Fibroblast of lung (primary cell): ENCODE measurements around the gene DGKA. TPM values are rescaled to one million over a fixed set of nuclear protein-coding genes. Genes with fewer than 3 reads are reported as not detected.

Source experiments
- DNase-seq, 2 donors: peaks; one replicate each; pipeline versions ENCODE4 v3.0.0 to v3.0.0-alpha.2; 2010; ENCODE audit warnings: low read depth in 2 of 2
- H2AFZ ChIP-seq: 2 replicates; pipeline ENCODE4 v1.5.1; 2012; ENCODE audit warnings: low read length, control low read depth, inconsistent platforms
- H3K27ac ChIP-seq: 2 replicates; pipeline ENCODE4 v1.5.1; 2011; ENCODE audit warnings: low read length, control low read depth; ENCODE audit not compliant: insufficient read depth
- H3K27me3 ChIP-seq: 2 replicates; pipeline ENCODE4 v1.5.1; 2011; ENCODE audit warnings: mild to moderate bottlenecking, low read length; ENCODE audit not compliant: control insufficient read depth, insufficient read depth
- H3K36me3 ChIP-seq: 2 replicates; pipeline ENCODE4 v1.5.1; 2011; ENCODE audit warnings: low read length; ENCODE audit not compliant: control insufficient read depth, insufficient read depth
- H3K4me1 ChIP-seq: 2 replicates; pipeline ENCODE4 v1.5.1; 2011; ENCODE audit warnings: low read length; ENCODE audit not compliant: control insufficient read depth, insufficient read depth; ENCODE audit errors: extremely low read depth
- H3K4me2 ChIP-seq: 2 replicates; pipeline ENCODE4 v1.5.1; 2011; ENCODE audit warnings: low read length, control low read depth; ENCODE audit not compliant: insufficient read depth; ENCODE audit errors: extremely low read depth
- H3K4me3 ChIP-seq, 4 experiments: fragments of 200-600 bp in 1 of 4; sonication (generic) in 1 of 4; replicated peaks in 1 of 4; 2 replicates each; pipeline ENCODE4 v1.5.1; 2011 to 2016; ENCODE audit warnings: low read length in 4 of 4, low read depth in 3 of 4, mild to moderate bottlenecking in 3 of 4, control low read depth in 2 of 4, inconsistent platforms in 1 of 4, mixed read lengths in 1 of 4; ENCODE audit not compliant: insufficient read depth in 1 of 4; ENCODE audit errors: control extremely low read depth in 1 of 4
- H3K79me2 ChIP-seq: 2 replicates; pipeline ENCODE4 v1.5.1; 2012; ENCODE audit warnings: mild to moderate bottlenecking, low read length, inconsistent platforms; ENCODE audit not compliant: control insufficient read depth, insufficient read depth
- H3K9ac ChIP-seq: 2 replicates; pipeline ENCODE4 v1.5.1; 2011; ENCODE audit warnings: mild to moderate bottlenecking, low read length, control low read depth; ENCODE audit not compliant: insufficient read depth
- H3K9me3 ChIP-seq: 2 replicates; pipeline ENCODE4 v1.5.1; 2012; ENCODE audit warnings: low read depth, low read length; ENCODE audit not compliant: control insufficient read depth, insufficient read depth
- H4K20me1 ChIP-seq: 2 replicates; pipeline ENCODE4 v1.5.1; 2011; ENCODE audit warnings: low read length; ENCODE audit not compliant: control insufficient read depth, insufficient read depth; ENCODE audit errors: extremely low read depth
- EZH2 ChIP-seq: IDR thresholded peaks from 2 replicates; pipeline ENCODE4 v1.5.1; 2012; ENCODE audit warnings: low read length, control low read depth, mild to moderate bottlenecking; ENCODE audit errors: missing control alignments
- polyA plus RNA-seq, 2 donors: library from polyadenylated mRNA; depleted of rRNA in 1 of 2; stranded (reverse) in 1 of 2; unstranded in 1 of 2; fragments of >200 nt; gene quantifications; 2 replicates each; pipeline ENCODE4 v1.2.1, GENCODE V29; 2011 to 2012; ENCODE audit warnings: missing spikeins in 1 of 2
- total RNA-seq: library from RNA; depleted of rRNA; stranded (reverse); fragments of >200 nt; gene quantifications from 2 replicates; pipeline ENCODE4 v1.2.1, GENCODE V29; 2014
- TF ChIP-seq, protein P1 (sequence below), 2 donors: IDR thresholded peaks in 1 of 2; conservative IDR thresholded peaks in 1 of 2; 1 replicate in 1 of 2; 2 replicates in 1 of 2; pipeline ENCODE4 v1.5.1; 2011 to 2012; ENCODE audit warnings: low read length in 2 of 2, control low read depth in 1 of 2, inconsistent platforms in 1 of 2, low read depth in 1 of 2, mild to moderate bottlenecking in 1 of 2

Gene DGKA
- total and polyA plus RNA-seq, 2 donors (not counting 1 experiment from before 2014, with no cell fraction given): 44.7 to 51.9 TPM

GRCh38 chr12:55973599-55974307, 42.8 kb downstream of the DGKA start, which contains the start of gene RAB5B:
RAB5B (plus strand) TSS chr12:55974078; CDS start chr12:55986961, 12,883 bp downstream.
- Histone ChIP-seq H3K4me1 (peaks cover 11% of the 10 kb centered on the region), H3K9me3 (no peaks in the 10 kb centered on the region), H3K4me3 (peak within 1 kb of the TSS; percentile 92 to 97 (median 96)), H4K20me1 (no peaks in the 10 kb centered on the region), H3K4me2 (peak within 1 kb of the TSS; percentile 92), H3K27ac (peak within 1 kb of the TSS; percentile 94), H3K9ac (peak within 1 kb of the TSS; percentile 97), H3K27me3 (no peaks in the 10 kb centered on the region), H2AFZ (peak within 1 kb of the TSS; percentile 54), H3K79me2 (peaks cover 49% of the 10 kb centered on the region), H3K36me3 (peaks cover 2% of the 10 kb centered on the region)
- DNase-seq: peak; percentile 100
- no peak for TF ChIP-seq EZH2
- TF ChIP-seq, protein P1, sequence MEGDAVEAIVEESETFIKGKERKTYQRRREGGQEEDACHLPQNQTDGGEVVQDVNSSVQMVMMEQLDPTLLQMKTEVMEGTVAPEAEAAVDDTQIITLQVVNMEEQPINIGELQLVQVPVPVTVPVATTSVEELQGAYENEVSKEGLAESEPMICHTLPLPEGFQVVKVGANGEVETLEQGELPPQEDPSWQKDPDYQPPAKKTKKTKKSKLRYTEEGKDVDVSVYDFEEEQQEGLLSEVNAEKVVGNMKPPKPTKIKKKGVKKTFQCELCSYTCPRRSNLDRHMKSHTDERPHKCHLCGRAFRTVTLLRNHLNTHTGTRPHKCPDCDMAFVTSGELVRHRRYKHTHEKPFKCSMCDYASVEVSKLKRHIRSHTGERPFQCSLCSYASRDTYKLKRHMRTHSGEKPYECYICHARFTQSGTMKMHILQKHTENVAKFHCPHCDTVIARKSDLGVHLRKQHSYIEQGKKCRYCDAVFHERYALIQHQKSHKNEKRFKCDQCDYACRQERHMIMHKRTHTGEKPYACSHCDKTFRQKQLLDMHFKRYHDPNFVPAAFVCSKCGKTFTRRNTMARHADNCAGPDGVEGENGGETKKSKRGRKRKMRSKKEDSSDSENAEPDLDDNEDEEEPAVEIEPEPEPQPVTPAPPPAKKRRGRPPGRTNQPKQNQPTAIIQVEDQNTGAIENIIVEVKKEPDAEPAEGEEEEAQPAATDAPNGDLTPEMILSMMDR (conservative IDR thresholded peaks at IDR 0.05 in 1 of 2, IDR thresholded peaks at IDR 0.05 in 1 of 2; ENCODE audit: low read depth in 1 of 2, low read length in 2 of 2): peak; percentile 40 to 54

- Histone ChIP-seq H3K36me3 (peaks cover 2% of the 10 kb centered on the region), H3K4me3 (peak overlapping the region; percentile 91 to 97 (median 94)), H3K4me2 (peak overlapping the region; percentile 42), H3K4me1 (peaks cover 11% of the 10 kb centered on the region), H3K79me2 (peaks cover 50% of the 10 kb centered on the region), H3K27me3 (no peaks in the 10 kb centered on the region), H3K27ac (peak overlapping the region; percentile 89), H3K9me3 (no peaks in the 10 kb centered on the region), H2AFZ (peak overlapping the region; percentile 54), H4K20me1 (no peaks in the 10 kb centered on the region), H3K9ac (peak overlapping the region; percentile 97)
- peak; percentile 45 to 59 for DNase-seq
- TF ChIP-seq EZH2: no peak
- TF ChIP-seq, protein P1 (conservative IDR thresholded peaks at IDR 0.05 in 1 of 2, IDR thresholded peaks at IDR 0.05 in 1 of 2; ENCODE audit: low read depth in 1 of 2, low read length in 2 of 2): no peak
Measured at GRCh38 chr12:55974308-55974730, 43.4 kb downstream of the DGKA start.

DNA sequence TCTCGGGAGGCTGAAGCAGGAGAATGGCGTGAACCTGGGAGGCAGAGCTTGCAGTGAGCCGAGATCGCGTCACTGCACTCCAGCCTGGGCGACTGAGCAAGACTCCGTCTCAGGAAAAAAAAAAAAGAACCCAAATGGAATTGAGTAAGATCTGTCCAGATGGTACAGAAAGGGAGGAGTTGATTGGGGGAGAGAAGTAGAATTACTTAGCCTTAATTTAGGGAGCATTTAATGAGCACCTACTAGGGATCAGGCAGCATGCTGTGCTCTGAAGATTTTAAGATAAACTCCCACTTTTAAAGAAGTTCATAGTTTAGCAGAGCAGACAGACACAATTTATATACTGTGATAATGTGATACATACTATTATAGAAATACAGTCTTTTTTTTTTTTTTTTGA, 47.4 kb downstream of the DGKA start:
- no peak overlapping the region for H3K4me3 ChIP-seq
- H3K4me1 ChIP-seq: peaks cover 2% of the 10 kb centered on the region
- H3K9me3 ChIP-seq: no peaks in the 10 kb centered on the region
- no peak for DNase-seq
- H3K27me3 ChIP-seq: no peaks in the 10 kb centered on the region
- peaks cover 55% of the 10 kb centered on the region for H3K79me2 ChIP-seq
- H3K27ac ChIP-seq: no peak overlapping the region
- H4K20me1 ChIP-seq: no peaks in the 10 kb centered on the region
- H3K4me2 ChIP-seq: no peak overlapping the region
- H3K9ac ChIP-seq: no peak overlapping the region
- no peak overlapping the region for H2AFZ ChIP-seq
- H3K36me3 ChIP-seq: peaks cover 8% of the 10 kb centered on the region
- TF ChIP-seq EZH2: no peak
- TF ChIP-seq, protein P1 (conservative IDR thresholded peaks at IDR 0.05 in 1 of 2, IDR thresholded peaks at IDR 0.05 in 1 of 2; ENCODE audit: low read depth in 1 of 2, low read length in 2 of 2): no peak
